ENCODE measurements around the gene DHRS13. TPM values are rescaled to one million over a fixed set of nuclear protein-coding genes. Genes with fewer than 3 reads are reported as not detected.

The DHRS13 gene
- total RNA-seq, 2 experiments from 2014 or later, result 20.1 to 20.9 TPM

DNA sequence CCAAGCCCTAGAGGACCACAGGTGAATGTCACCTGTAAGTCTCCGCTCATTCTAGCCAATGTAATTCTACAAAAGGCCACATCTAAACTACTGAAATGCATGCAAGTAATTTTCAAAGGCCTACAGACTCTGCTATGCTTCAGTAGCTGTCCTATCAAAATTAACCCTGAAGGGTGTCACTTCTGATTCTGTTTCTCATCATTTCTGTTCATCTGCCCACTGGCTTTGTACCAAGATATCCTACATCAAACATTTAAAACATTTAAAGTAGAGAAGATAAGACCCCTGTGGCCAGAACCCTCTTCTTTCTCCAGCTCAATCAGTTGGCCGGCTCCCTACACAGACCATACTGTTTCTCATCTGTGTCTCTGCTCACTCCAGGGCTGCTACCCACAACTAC lies 26.9 kb upstream of the DHRS13 start:
- Mint-ChIP-seq H3K9me3 (peaks cover 15% of the 10 kb centered on the region), H3K36me3 (ENCODE audit: low read depth) (peaks cover 49% of the 10 kb centered on the region), H3K4me3 (no peak overlapping the region), H3K4me1 (ENCODE audit: low read depth) (peaks cover 73% of the 10 kb centered on the region), H3K27ac (peak overlapping the region; percentile 21), H3K27me3 (ENCODE audit: low read depth) (no peaks in the 10 kb centered on the region)
- CTCF ChIA-PET, result interaction anchor here (0.9 to 1.5 kb wide), 3 partner anchors 10 to 202 kb away, joined by 3 to 5 read pairs (median 3); no protein-coding TSS in a partner anchor
- intact Hi-C loops (cut with micrococcal nuclease), result no loop called here
- DNase-seq, result no peak

DNA sequence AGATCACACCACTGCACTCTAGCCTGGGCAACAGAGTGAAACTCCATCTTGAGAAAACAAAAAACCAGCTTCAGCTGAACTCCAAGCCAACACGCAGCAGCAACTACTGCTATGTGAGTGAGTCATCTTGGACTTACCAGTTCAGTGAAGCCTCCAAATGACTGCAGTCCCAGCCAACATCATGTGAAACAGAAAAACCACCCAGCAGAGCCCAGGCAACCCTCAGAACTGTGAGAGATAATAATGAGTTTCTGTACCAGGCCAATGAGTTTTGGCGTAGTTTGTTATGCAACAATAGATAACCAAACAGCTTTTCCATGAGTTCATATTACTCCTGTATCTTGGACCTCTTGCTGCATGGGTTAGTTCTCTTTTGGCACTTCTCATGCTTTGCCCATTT lies 25.2 kb upstream of the DHRS13 start:
- CTCF ChIA-PET, result interaction anchor here (1.0 to 3.8 kb wide), 4 partner anchors 10 to 178 kb away, joined by 3 to 16 read pairs (median 4); no protein-coding TSS in a partner anchor
- Mint-ChIP-seq H3K4me3 (no peak overlapping the region), H3K36me3 (ENCODE audit: low read depth) (peaks cover 60% of the 10 kb centered on the region), H3K27me3 (ENCODE audit: low read depth) (no peaks in the 10 kb centered on the region), H3K27ac (peak overlapping the region; percentile 51), H3K4me1 (ENCODE audit: low read depth) (peaks cover 71% of the 10 kb centered on the region), H3K9me3 (peaks cover 15% of the 10 kb centered on the region)
- DNase-seq, result peak; percentile 70
- intact Hi-C loops (cut with micrococcal nuclease), result no loop called here

GRCh38 chr17:28926786-28927185 lies 23.9 kb upstream of the DHRS13 start:
- intact Hi-C loops (cut with micrococcal nuclease), result loop anchor here (1.0 to 2.0 kb wide), 5 partner anchors 23 to 198 kb away; partner anchors contain the start of genes FLOT2 and NEK8
- peak overlapping the region; percentile 76 for H3K27ac Mint-ChIP-seq
- CTCF ChIA-PET, result interaction anchor here (1.0 to 3.8 kb wide), 7 partner anchors 8 to 200 kb away, joined by 3 to 16 read pairs (median 3); no protein-coding TSS in a partner anchor
- no peak for DNase-seq
- H3K36me3 Mint-ChIP-seq (ENCODE audit: low read depth), result peaks cover 64% of the 10 kb centered on the region
- peaks cover 15% of the 10 kb centered on the region for H3K9me3 Mint-ChIP-seq
- H3K4me3 Mint-ChIP-seq, result no peak overlapping the region
- H3K27me3 Mint-ChIP-seq (ENCODE audit: low read depth), result no peaks in the 10 kb centered on the region
- H3K4me1 Mint-ChIP-seq (ENCODE audit: low read depth), result peaks cover 64% of the 10 kb centered on the region

GRCh38 chr17:28926366-28926765 lies 23.5 kb upstream of the DHRS13 start:
- Mint-ChIP-seq H3K9me3 (peaks cover 15% of the 10 kb centered on the region), H3K27me3 (ENCODE audit: low read depth) (no peaks in the 10 kb centered on the region), H3K4me1 (ENCODE audit: low read depth) (peaks cover 64% of the 10 kb centered on the region), H3K36me3 (ENCODE audit: low read depth) (peaks cover 68% of the 10 kb centered on the region), H3K4me3 (no peak overlapping the region), H3K27ac (peak overlapping the region; percentile 76)
- no peak for DNase-seq
- intact Hi-C loops (cut with micrococcal nuclease), result loop anchor here (1.0 to 2.0 kb wide), 5 partner anchors 23 to 198 kb away; partner anchors contain the start of genes FLOT2 and NEK8
- CTCF ChIA-PET, result interaction anchor here (0.7 to 3.8 kb wide), 7 partner anchors 10 to 199 kb away, joined by 3 to 16 read pairs (median 3); no protein-coding TSS in a partner anchor

DNA sequence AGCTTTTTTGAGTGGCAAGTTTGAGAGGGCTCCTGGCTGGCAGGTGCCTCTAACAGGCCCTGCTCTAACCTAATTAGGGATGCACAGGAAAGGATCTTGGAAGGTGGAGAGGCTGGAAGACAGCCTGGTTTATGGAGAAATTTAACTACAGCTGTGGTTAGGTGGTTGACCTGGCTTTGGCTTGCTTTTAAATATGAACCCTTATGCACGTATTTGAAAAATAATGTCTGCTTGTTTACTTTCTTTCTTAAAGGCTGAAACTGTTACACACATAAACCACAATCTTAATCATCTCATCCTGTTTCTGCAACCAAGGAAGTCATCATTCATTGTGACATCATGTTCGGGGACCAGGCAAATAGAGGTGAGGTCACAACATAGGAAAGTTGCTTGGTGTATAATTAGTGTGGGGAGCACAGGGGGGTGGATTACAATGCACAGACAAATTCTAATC lies 23.1 kb upstream of the DHRS13 start:
- Mint-ChIP-seq H3K27ac (peak overlapping the region; percentile 76), H3K27me3 (ENCODE audit: low read depth) (no peaks in the 10 kb centered on the region), H3K36me3 (ENCODE audit: low read depth) (peaks cover 70% of the 10 kb centered on the region), H3K4me1 (ENCODE audit: low read depth) (peaks cover 63% of the 10 kb centered on the region), H3K4me3 (no peak overlapping the region), H3K9me3 (peaks cover 15% of the 10 kb centered on the region)
- CTCF ChIA-PET, result interaction anchor here (0.7 to 3.8 kb wide), 9 partner anchors 9 to 200 kb away, joined by 3 to 16 read pairs (median 3); partner anchors contain the start of gene TLCD1
- DNase-seq, result peak; percentile 58
- intact Hi-C loops (cut with micrococcal nuclease), result loop anchor here (1.0 to 2.0 kb wide), 5 partner anchors 23 to 198 kb away; partner anchors contain the start of genes FLOT2 and NEK8

GRCh38 chr17:28920201-28920600 lies 17.3 kb upstream of the DHRS13 start:
- Mint-ChIP-seq H3K4me1 (ENCODE audit: low read depth) (peaks cover 26% of the 10 kb centered on the region), H3K36me3 (ENCODE audit: low read depth) (peaks cover 64% of the 10 kb centered on the region), H3K9me3 (peaks cover 3% of the 10 kb centered on the region), H3K4me3 (no peak overlapping the region), H3K27ac (peak overlapping the region; percentile 11), H3K27me3 (ENCODE audit: low read depth) (no peaks in the 10 kb centered on the region)
- CTCF ChIA-PET, result interaction anchor here (0.6 to 1.3 kb wide), 3 partner anchors 8 to 94 kb away, joined by 3 to 6 read pairs (median 3); no protein-coding TSS in a partner anchor
- DNase-seq, result no peak
- intact Hi-C loops (cut with micrococcal nuclease), result no loop called here

DNA sequence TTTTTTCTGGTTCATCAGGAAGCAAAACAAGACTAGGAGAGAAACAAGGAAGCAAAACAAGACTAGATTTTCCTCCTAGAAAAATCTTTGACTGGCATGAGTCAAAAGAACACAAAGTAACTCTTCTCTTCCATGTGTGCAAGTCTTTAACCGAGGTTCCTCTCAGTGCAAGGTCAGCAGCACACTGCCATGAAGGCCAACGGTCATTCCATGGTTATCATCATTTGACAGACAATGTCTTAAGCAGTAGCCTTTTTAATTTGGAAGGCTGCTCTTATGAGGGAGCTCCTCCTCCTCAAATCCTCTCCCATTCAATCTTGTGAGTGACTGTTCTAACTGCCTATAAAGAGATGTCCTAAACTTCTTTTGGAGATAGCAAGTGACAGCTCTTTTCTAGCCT lies 15.4 kb upstream of the DHRS13 start:
- peaks cover 9% of the 10 kb centered on the region for H3K9me3 Mint-ChIP-seq
- intact Hi-C loops (cut with micrococcal nuclease), result no loop called here
- no peaks in the 10 kb centered on the region for H3K27me3 Mint-ChIP-seq (ENCODE audit: low read depth)
- H3K4me3 Mint-ChIP-seq, result no peak overlapping the region
- CTCF ChIA-PET, result interaction anchor here (0.5 to 1.1 kb wide), 7 partner anchors 9 to 424 kb away, joined by 3 to 4 read pairs (median 3); partner anchors contain the start of genes FLOT2 and NEK8
- peaks cover 16% of the 10 kb centered on the region for H3K4me1 Mint-ChIP-seq (ENCODE audit: low read depth)
- H3K36me3 Mint-ChIP-seq (ENCODE audit: low read depth), result peaks cover 61% of the 10 kb centered on the region
- DNase-seq, result no peak
- H3K27ac Mint-ChIP-seq, result no peak overlapping the region

GRCh38 chr17:28917465-28917864 lies 14.6 kb upstream of the DHRS13 start:
- no peak for DNase-seq
- CTCF ChIA-PET, result interaction anchor here (0.6 to 2.9 kb wide), 11 partner anchors 9 to 191 kb away, joined by 3 to 16 read pairs (median 5); partner anchors contain the start of genes FAM222B, NEK8 and TLCD1
- Mint-ChIP-seq H3K36me3 (ENCODE audit: low read depth) (peaks cover 62% of the 10 kb centered on the region), H3K4me3 (no peak overlapping the region), H3K27ac (no peak overlapping the region), H3K4me1 (ENCODE audit: low read depth) (peaks cover 15% of the 10 kb centered on the region), H3K9me3 (peaks cover 9% of the 10 kb centered on the region), H3K27me3 (ENCODE audit: low read depth) (no peaks in the 10 kb centered on the region)
- intact Hi-C loops (cut with micrococcal nuclease), result loop anchor here (2.0 kb wide), 1 partner anchor 21 kb away; the partner anchor contains the start of gene FLOT2

GRCh38 chr17:28917029-28917428 lies 14.2 kb upstream of the DHRS13 start:
- no peak overlapping the region for H3K27ac Mint-ChIP-seq
- H3K36me3 Mint-ChIP-seq (ENCODE audit: low read depth), result peaks cover 65% of the 10 kb centered on the region
- H3K4me3 Mint-ChIP-seq, result no peak overlapping the region
- H3K9me3 Mint-ChIP-seq, result peaks cover 9% of the 10 kb centered on the region
- DNase-seq, result no peak
- intact Hi-C loops (cut with micrococcal nuclease), result loop anchor here (2.0 kb wide), 1 partner anchor 20 kb away; the partner anchor contains the start of gene FLOT2
- H3K4me1 Mint-ChIP-seq (ENCODE audit: low read depth), result peaks cover 15% of the 10 kb centered on the region
- CTCF ChIA-PET, result interaction anchor here (0.5 to 2.9 kb wide), 17 partner anchors 9 to 270 kb away, joined by 3 to 16 read pairs (median 4); partner anchors contain the start of genes FAM222B and TLCD1
- H3K27me3 Mint-ChIP-seq (ENCODE audit: low read depth), result no peaks in the 10 kb centered on the region

- Mint-ChIP-seq H3K27me3 (ENCODE audit: low read depth) (no peaks in the 10 kb centered on the region), H3K4me3 (no peak overlapping the region), H3K27ac (peak overlapping the region; percentile 34), H3K9me3 (peaks cover 9% of the 10 kb centered on the region), H3K4me1 (ENCODE audit: low read depth) (peaks cover 13% of the 10 kb centered on the region), H3K36me3 (ENCODE audit: low read depth) (peaks cover 63% of the 10 kb centered on the region)
- CTCF ChIA-PET, result interaction anchor here (0.5 to 2.9 kb wide), 19 partner anchors 9 to 270 kb away, joined by 3 to 16 read pairs (median 4); partner anchors contain the start of genes FAM222B and TLCD1
- intact Hi-C loops (cut with micrococcal nuclease), result loop anchor here (1.0 to 2.0 kb wide), 4 partner anchors 20 to 189 kb away; partner anchors contain the start of gene FLOT2
- peak; percentile 62 for DNase-seq
Observed at GRCh38 chr17:28916302-28916934, 13.5 kb upstream of the DHRS13 start.

- H3K9me3 Mint-ChIP-seq, result peaks cover 9% of the 10 kb centered on the region
- H3K4me1 Mint-ChIP-seq (ENCODE audit: low read depth), result peaks cover 13% of the 10 kb centered on the region
- intact Hi-C loops (cut with micrococcal nuclease), result no loop called here
- CTCF ChIA-PET, result interaction anchor here (0.6 to 1.5 kb wide), 7 partner anchors 8 to 149 kb away, joined by 3 to 6 read pairs (median 4); no protein-coding TSS in a partner anchor
- H3K27me3 Mint-ChIP-seq (ENCODE audit: low read depth), result no peaks in the 10 kb centered on the region
- no peak overlapping the region for H3K4me3 Mint-ChIP-seq
- H3K36me3 Mint-ChIP-seq (ENCODE audit: low read depth), result peaks cover 63% of the 10 kb centered on the region
- peak overlapping the region; percentile 19 for H3K27ac Mint-ChIP-seq
- DNase-seq, result no peak
Observed at GRCh38 chr17:28912938-28913333, 10.1 kb upstream of the DHRS13 start.

Data from activated naive CD4-positive, alpha-beta T cell treated with anti-CD3 and anti-CD28 coated beads for 36 hours (primary cell).